HCEC 1CT (cell line): Measurements from ENCODE around the gene ZNF432.
A peak's percentile ranks its signal among the peaks of the same experiment; 100 is the strongest.
"Not testable (repeated sequence)": the region's sequence is repeated elsewhere in the genome, so short reads cannot be mapped to it uniquely, and the experiment has no call there.

ENCODE experiments used
- DNase-seq: peaks from one replicate; pipeline ENCODE4 v3.0.0-alpha.2; 2017

The ZNF432 gene

DNA sequence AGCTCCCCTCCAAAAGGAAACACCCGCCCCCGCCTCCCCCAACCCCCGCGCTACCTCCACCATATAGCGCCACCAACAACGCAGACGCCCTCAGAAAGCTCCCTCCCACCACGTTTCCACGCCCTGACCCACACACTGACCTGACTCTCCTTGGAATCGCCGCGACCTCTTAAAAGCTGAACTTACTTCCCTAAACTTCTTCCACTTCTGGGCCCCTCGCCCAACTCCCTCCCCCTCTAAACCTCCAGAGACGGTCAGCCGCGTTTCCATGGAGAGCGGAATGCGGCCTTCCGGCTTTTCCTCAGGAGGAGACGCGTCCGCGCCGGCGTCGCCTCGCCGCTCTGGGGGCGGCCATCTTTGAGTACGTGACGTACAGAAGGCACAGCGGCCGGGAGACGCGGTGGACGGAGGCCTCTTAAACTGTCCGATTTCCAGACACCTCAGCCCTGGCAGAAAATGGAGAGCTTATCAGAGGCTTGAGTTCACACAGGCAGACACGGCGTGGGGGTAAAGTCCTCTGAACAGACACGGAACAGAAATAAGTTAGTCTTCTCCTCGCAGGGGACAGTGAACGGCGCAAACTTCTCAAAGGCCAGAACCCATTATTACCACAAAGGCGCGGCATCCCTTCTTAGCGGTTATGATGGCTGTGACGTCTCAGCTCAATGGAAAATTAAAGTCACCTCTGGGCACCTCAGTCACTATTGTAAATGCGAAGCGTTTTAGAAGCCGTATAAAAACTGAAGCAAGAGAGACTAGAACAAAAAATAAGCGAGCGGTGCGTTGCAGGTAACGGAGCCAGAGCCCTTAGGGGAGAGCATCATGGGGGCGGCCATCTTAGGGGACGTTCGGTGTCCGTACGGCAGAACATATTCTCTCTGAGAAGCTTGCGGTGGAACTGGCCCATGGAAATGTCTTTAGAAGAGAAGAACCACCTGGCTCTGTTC is at the start of gene ZNF432:
ZNF432 (minus strand) TSS at position 284 of the 947 bp plus-strand sequence. CDS start 1,970 bp downstream, outside the sequence.
- DNase-seq = peak; percentile 86

DNA sequence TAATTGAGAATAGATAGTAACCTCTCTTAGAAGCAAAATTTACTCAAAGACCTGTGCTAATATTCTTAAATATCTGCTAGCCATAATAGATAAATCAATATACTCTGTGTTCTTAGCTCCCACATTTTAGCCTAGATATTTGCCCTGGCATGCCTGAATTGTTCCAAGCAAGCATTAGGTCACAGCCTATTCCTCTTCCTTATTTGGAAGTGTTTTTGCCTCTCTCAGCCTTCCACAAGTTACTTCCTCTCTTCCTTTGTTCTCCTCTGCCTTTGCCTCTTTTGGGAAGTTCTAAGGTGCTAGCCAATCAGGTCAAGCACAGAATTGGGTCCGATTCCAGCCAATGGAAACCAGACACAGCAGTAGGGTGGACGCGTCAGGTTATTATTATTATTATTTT is 47.8 kb upstream of the ZNF432 start:
- not testable (repeated sequence) for DNase-seq

DNA sequence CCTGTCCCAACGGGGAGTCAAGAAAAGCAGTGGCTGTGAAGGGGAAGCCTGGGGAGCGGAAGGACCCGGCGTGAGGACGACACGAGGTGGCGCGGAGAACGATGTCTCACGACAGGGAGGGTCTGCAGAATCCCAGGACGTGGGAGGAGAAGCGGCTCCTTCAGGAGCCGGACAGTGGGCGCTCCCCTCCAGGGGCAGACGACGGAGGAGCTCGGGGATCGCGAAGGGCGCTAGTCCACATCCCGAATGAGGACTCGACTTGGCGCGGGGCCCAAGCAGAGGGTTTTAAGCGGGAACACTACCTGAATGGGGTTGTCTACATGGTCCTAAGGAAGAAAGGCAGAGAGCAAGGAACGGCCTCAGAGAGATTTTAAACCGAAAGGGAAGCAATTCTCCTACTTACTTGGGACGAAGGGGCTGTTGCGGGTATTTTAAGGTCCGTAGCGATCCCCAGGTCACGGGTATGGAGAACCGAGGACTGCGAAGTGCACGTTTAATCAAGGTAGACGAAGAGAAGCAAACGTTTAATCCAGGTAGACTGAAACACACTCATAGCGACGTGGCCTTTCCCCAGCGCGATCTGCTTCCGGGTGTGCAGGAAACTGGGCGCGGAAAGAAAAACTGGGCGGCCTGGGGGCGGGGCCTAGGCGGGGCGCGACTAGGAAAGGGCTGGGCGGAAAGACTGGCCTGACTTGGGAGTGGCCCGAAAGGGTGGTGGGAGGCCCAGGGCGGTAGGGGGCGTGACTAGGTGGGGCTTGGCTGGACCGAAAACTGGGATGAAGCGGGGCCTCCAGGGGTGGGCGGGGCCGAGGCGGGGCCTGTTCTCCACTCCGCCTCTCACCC is 46.8 kb upstream of the ZNF432 start, which contains the start of gene ZNF841:
ZNF841 (minus strand) TSS at position 594 of the 843 bp plus-strand sequence. CDS start 10,964 bp downstream, outside the sequence.
- peak; percentile 95 for DNase-seq

DNA sequence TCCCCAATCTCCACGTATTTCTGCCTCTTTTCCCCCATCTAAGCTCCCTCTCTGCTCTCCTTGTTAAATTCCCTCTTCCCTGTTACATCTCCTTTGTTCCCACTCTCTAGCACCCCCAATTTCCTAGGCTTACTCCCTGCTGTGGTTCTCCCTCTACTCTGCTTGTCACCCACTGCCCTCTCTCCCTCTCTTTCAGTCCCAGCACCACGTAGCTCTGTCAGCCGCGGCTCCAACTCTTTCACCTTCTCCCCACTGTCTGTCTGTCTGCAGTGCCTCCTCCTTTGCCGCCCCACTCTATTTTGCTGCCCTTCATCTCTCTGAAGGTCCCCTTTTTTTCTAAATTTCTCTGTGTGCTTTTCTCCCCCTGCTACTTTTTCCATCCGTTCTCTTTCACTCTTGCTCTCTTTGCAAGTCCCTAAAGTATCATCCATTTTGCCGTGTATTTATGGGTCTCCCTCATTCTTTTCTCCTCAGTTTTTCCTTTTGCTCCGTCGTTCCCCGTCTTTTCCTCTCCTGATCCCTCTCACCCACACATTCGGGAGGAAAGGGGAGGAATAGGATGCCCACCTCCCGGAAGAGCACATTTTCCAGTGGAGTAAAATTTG is 46.0 kb upstream of the ZNF432 start:
- DNase-seq = peak; percentile 12

DNA sequence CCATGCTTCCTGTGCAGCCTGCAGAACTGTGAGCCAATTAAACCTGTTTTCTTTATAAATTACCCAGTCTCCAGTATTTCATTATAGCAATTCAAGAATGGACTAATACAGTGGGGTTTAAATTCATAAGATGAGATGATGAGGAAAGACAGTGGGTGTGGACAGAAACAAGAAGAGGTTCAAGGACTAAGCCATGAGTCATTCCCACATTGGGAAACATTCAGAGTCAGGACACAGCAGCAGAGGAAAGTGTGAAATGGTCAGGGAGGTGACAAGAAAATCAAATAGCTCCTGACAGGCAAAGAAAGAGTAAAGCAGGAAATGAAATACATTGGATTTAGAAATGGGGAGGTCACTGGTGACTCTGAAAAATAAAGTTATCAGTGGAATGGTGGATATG is 37.8 kb upstream of the ZNF432 start:
- peak; percentile 47 for DNase-seq

DNA sequence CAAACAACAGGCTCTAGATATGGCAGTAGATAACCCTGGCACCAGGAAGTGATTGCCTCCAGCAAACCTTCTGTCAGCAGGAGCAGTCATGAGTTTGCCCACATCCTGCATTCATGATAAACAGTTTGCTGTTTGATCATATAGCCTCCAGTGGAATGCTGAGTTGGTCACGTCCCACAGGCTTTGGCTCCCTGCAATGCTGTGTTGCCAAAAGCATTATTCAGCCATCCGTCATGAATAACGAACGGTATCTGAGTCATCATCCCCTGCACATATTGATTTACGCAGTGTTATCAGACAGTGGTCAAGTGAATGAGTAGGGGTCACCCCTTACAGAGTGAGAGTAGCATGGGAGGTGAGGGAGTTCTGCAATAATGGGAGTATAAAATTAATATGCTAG is 21.9 kb upstream of the ZNF432 start:
- DNase-seq = no peak

DNA sequence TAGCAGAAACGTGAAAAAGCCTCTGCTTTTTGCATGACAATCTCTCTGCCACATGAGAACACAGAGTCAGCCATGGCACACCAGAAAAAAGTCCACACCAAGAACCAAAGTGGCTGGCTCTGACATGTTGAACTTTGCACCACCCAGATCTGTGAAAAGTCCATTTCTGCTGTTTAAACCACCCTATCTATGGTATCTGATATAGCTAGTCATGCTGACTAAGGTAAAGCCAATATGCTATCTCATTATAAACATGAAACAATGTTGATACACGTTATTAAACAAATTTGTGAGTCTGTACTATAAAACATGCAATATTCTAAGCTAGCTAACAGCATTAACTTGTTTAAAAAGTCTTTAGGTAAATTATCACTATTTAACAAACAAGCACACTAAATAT is 21.0 kb upstream of the ZNF432 start:
- DNase-seq = no peak

DNA sequence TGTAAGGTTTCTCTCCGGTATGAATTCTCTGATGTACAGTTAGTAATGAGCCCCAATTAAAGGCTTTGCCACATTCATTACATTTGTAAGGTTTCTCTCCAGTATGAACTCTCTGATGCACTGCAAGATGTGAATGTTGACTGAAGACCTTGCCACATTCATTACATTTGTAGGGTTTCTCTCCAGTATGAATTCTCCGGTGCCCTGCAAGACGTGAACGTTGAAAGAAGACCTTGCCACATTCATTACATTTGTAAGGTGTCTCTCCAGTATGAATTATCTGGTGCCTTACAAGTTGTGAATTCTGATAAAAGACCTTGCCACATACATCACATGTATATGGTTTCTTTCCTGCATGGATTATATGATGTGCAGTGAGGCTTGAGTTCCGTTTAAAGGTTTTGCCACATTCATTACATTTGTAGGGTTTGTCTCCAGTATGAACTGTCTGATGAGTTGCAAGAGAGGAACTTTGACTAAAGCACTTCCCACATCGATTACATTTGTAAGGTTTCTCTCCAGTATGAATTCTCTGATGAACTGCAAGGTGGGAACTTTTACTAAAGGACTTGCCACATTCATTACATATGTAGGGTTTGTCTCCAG is 17.7 kb upstream of the ZNF432 start:
- DNase-seq = no peak

DNA sequence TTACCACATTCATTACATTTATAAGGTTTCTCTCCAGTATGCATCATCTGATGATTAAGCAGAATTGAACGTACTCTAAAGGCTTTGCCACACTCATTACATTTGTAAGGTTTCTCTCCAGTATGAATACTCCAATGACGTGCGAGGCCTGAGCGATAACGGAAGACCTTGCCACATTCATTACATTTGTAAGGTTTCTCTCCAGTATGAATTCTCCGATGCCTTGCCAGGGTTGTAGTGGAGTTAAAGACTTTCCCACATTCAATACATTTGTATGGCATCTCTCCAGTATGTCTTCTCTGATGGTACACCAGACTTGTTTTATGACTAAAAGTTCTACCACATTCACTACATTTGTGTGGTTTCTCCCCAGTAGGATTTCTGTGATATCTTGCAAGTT is 16.8 kb upstream of the ZNF432 start:
- no peak for DNase-seq

DNA sequence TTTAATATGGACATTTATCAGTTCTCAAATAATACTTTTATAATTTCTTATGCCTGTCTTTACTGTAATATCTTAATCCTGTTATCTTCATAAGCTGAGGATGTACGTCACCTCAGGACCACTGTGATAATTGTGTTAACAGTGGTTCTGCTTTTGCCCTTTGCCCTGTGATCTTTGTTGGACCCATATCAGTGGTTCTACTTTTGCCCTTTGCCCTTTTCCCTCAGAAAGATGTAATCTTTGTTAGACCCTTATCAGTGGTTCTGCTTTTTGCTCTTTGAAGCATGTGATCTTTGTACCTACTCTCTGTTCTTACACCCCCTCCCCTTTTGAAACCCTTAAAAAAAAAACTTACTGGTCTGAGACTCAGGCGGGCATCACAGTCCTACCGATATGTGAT is 7.8 kb upstream of the ZNF432 start:
- DNase-seq = not testable (repeated sequence)

DNA sequence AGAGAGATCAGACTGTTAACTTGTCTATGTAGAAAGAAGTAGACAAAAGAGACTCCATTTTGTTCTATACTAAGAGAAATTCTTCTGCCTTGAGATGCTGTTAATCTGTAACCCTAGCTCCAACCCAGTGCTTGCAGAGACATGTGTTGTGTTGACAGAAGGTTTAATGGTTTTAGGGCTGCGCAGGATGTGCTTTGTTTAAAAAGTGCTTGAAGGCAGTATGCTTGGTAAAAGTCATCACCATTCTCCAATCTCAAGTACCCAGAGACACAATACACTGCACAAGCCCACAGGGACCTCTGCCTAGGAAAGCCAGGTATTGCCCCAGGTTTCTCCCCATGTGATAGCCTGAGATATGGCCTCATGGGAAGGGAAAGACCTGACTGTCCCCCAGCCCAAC is 3.1 kb upstream of the ZNF432 start:
- DNase-seq = not testable (repeated sequence)

DNA sequence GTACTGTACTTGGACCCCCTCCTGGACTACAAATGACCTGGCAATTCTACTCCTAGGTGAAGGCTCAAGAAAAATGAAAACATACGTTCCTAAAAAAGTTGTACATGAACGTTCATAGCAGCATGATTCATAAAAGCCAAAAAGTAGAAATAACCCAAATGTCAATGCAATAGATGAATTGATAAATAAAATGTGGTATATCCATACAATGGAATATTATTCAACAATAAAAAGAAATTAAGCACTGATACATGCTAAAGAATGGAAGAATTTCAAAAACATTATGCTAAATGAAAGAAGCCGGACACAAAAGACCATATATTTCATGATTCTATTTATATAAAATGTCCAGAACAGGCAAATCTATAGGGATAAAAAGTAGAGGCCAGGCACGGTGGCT is 9.5 kb downstream of the ZNF432 start:
- no peak for DNase-seq

DNA sequence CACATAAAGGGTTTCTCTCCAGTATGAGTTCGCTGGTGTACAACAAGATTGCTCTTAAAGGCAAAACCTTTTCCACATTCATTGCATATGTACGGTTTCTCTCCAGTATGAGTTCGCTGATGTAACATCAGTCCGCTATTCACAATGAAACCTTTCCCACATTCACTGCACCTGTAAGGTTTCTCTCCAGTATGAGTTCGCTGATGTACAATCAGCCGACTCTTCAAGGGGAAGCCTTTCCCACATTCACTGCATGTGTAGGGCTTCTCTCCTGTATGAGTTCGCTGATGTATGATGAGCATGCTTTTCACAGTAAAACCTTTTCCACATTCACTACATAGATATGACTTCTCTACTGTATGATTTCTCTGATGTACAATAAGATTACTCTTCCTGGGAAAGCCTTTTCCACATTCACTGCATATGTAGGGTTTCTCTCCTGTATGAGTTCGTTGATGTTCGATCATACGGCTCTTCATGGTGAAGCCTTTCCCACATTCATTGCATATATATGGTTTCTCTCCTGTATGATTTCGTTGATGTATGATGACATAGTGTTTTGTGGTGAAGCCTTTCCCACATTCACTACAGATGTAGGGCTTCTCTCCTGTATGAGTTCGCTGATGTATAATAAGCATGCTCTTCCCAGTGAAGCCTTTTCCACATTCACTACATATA is 14.4 kb downstream of the ZNF432 start:
- DNase-seq = no peak

DNA sequence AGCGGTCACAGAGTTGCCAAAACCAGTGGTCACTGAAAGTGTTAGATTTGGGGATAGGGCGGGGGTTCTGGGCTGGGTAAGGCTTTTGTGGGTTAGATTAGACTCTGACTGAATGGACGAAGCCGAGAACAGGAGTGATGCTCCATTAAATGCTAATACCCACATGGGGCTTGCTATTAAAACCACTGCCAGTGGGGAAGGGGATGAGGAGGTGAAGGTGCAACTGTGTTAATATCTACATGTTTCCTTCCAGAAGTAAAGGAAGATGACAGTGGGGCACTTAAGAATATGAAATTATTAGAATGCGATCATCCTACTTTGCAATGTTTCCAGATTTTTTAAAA is 19.9 kb downstream of the ZNF432 start:
- no peak for DNase-seq

DNA sequence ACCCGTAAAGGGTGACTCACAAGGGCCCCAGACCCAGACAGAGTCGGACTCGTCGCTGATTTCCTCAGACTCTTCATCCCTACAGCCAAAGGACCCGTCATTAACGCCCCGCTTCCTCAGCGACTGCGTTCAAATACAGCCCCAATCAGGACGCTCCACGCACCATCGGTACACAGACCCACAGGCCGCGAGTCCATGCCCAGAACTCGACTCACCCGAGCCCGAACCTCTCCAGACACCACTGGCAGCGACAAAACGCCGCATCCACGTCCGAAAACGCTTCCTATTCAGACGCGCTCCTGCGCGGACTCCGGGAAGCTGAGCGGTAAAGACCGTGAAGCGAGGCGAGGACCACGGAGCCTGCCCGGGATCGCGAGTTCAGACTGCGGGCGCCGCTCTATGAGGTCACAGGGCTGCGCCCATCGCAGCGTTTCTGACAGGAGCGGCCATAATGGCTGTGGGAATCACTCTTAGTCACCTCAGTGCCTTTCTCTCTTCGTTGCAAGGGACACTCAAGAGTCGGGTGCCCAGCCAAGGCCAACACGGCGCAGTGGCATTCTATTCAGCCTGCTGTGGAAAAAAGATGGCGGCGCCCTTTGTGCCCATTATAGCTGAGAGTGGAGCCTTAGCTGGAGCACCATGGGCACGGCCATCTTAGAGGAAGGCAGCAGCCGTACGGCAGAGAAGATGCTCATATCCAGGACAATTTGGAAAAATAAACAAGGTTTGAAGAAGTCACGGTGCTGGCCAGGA is 20.4 kb downstream of the ZNF432 start, which contains the start of gene ZNF614:
ZNF614 (minus strand) TSS at position 353 of the 753 bp plus-strand sequence. CDS start 2,634 bp downstream, outside the sequence.
- peak; percentile 84 for DNase-seq

DNA sequence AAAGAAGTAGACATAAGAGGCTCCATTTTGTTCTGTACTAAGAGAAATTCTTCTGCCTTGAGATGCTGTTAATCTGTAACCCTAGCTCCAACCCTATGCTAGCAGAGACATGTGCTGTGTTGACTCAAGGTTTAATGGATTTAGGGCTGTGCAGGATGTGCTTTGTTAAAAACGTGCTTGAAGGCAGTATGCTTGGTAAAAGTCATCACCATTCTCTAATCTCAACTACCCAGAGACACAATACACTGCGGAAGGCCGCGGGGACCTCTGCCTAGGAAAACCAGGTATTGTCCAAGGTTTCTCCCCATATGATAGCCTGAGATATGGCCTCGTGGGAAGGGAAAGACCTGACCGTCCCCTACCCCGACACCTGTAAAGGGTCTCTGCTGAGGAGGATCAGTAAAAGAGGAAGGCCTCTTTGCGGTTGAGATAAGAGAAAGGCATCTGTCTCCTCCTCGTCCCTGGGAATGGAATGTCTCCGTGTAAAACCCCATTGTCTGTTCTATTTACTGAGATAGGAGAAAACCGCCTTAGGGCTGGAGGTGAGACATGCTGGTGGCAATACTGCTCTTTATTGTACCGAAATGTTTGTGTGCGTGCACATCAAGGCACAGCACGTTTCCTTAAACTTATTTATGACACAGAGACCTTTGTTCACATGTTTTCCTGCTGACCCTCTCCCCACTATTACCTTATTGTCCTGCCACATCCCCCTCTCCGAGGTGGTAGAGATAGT is 22.2 kb downstream of the ZNF432 start:
- not testable (repeated sequence) for DNase-seq

DNA sequence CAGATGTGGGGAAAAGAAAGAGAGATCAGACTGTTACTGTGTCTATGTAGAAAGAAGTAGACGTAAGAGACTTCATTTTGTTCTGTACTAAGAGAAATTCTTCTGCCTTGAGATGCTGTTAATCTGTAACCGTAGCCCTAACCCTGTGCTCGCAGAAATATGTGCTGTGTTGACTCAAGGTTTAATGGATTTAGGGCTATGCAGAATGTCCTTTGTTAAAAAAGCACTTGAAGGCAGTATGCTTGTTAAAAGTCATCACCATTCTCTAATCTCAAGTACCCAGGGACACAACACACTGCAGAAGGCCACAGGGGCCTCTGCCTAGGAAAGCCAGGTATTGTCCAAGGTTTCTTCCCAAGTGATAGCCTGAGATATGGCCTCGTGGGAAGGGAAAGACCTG is 24.2 kb downstream of the ZNF432 start:
- DNase-seq = not testable (repeated sequence)

DNA sequence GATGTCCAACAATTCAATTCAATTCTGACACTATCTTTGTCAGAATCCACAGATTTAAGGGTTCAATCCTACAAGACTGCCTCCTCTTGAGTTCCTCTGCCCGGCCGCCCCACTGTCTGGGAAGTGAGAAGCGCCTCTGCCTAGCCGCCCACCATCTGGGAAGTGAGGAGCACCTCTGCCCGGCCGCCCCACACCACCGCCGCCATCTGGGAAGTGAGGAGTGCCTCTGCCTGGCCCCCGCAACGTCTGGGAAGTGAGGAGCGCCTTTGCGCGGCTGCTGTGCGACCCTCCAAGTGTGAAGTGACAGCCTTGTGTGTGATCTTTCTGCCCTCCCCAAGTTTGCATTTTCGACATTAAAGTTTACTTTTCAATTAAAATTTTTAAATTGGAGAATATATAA is 26.4 kb downstream of the ZNF432 start:
- no peak for DNase-seq

DNA sequence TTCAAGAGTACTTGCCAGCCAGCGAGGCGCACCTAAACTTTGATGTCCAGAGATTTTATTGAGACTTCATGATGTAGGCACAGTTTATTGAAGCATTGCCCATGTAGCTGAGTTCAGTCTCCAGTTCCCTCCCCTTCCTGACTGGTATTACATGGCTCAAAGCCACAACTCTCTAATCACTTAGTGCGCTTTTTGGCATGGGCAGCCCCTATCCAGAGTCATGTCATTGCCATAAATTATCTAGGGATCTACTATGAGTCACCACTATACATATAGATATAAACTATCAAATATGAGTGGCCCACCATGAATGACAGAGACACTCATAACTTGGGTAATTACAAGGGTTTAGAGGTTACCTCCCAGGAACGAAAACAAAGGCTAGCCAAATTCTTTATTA is 28.1 kb downstream of the ZNF432 start:
- DNase-seq = no peak

DNA sequence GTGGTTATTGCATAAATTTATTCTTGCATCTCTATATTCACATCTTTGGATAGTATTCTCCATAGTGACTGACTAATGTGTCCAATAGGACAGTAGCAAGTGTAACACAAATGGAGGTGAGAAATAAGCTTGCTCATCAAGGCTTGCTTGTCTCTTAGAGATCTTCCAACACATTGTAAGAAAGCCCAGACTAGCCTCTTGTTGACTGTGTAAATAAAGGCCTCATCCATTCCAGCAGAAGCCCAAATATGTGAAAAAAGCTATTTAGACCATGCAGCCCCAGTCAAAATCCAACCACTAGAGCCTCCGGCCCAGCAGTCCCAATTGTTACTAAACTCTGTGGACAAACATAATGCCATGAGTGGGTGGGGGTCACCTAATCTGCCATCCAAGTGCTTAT is 38.0 kb downstream of the ZNF432 start:
- DNase-seq = no peak
